Occipital lobe (tissue), 2 donors: ENCODE results near the gene PATJ. TPM values are rescaled to one million over a fixed set of nuclear protein-coding genes. Genes with fewer than 3 reads are reported as not detected.

Experiments
- DNase-seq: peaks from one replicate; lab custom pipeline; 2025; lab: John Stamatoyannopoulos, UW
- total RNA-seq: library from RNA; depleted of rRNA; stranded (reverse); fragments of >200 nt; gene quantifications from one replicate; pipeline ENCODE4 v1.2.3, GENCODE V29; 2014

PATJ gene
- total RNA-seq, 1 donor from 2014 or later: 19.2 TPM

- no peak for DNase-seq
These were observed 347.3 kb downstream of the PATJ start for GRCh38 chr1:62089570-62089969.

DNA sequence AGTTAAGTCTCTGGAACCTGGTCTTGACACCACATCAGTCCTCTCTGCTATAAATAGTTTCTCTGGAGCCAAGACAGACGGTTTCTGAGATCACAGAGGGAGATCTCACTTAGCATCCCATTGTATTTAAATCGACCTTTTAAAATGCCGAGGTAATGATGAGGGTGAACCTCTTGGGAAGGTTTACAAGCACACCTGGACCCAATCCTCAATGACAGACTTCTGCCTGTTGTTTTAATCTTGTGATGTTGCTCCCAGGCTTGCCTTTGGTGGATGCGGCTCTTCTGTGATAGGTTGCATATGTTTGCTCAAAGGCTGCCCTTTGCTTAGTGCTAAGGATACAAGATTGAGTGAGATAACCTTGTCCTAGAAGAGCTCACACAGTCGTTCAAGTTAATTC, 347.7 kb downstream of the PATJ start:
- no peak for DNase-seq

DNA sequence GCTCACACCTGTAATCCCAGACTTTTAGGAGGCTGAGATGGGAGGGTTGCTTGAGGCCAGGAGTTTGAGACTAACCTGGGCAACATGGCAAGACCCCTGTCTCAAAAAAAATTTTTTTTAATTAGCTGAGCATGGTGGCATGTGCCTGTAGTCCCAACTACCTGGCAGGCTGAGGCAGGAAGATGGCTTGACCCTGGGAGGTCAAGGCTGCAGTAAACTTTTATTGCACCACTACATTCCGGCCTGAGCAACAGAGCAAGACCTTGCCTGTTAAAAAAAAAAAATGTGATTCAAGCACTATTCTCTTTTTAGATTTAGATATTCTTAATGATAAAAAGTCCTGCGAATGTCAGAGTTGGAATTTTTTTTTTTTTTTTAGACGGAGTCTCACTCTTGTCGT, 349.8 kb downstream of the PATJ start:
- DNase-seq: no peak

GRCh38 chr1:62093261-62093660, 351.0 kb downstream of the PATJ start:
- no peak for DNase-seq

DNA sequence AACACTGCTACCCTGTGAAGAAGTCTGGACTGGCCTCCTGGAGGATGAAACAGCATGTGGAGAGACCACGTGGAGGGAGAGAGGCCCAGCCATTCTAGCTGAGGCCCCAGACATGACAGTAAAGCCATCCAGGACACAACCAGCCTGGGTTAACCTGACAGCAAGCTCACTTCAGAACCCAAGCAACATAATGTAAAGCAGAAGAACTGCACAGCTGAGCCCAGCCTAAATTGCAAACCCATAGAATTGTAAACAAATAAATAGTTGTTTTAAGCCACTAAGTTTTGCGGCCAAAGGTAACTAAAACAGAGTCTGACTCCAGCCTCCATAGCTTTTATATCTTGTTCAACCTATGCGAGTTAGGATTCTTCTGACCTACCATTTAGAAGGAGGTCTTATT, 355.2 kb downstream of the PATJ start:
- DNase-seq: no peak

DNA sequence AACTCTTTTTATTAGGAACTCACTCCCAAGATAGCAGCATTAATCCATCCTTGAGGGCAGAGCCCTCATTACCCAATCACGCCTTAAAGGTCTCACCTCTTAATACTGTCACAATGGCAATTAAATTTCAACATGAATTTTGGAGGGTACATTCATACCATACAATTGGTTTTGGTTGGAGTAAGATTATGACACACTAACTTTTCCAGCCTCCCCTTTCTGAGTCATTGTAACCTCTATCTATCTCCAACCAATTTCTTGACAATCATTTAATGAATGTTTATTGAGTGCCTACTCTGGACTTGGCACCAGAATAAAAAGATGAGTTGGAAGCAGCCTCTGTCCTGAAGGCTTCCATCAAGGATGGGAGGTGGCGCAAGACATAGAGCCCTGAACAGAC, 358.2 kb downstream of the PATJ start:
- no peak for DNase-seq

DNA sequence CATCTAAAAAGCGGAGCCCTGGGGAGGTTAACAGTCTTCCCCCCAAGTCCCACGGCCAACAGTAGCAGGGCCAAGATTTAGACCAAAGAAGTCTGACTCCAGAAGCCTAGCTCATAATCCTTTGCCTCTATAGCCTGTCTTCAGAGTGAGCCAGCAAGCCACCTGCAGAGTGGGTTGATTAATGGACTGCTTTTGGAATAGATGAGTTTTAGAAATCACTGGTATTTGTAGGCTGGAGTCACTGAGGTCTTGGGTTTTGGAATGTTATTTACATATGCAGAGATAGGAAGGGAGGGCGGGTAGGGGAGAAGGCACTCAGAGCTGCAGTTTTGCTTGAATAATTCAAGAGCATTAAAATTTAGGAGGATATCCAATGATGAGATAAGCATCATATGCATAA, 361.6 kb downstream of the PATJ start:
- DNase-seq: no peak

DNA sequence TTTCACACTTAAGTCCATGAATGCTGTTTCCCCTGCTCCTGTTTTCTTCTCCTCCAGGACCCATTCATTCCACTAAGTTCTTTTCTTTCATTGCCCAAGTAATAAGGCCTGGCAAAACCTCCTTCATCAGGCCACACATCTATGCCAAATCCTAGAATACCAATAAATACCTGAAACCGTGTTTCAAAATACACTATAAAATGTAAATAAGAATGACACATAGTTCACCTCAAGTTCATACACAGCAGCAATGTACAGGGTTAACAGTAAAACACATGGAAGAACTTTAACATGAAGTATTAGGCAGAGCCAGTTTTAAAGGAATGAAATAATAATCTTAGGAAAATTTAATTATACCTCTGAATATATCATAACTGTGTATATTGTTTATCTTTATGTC, 365.6 kb downstream of the PATJ start:
- no peak for DNase-seq

DNA sequence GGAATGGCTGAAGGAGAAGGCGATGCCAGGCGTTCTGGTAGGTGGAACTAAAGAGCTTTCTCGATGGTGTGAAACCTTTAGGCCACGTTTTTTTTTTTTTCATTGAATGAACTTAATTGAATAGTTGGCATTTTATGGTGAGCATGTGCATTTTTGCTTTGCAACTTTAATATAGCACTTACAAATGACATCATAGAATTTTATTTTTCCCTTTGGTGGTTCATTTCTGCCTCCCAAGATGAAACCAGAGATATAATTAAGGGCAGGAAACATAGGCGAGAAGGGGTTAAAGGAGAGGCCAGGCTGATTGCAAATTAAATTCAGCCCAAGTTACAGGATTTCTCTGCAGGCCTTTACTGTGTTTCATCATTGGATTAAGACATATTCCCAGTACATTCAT, 366.8 kb downstream of the PATJ start:
- DNase-seq: no peak

GRCh38 chr1:62110198-62110817, 368.0 kb downstream of the PATJ start:
- DNase-seq: no peak

GRCh38 chr1:62111084-62111483, 368.8 kb downstream of the PATJ start:
- no peak for DNase-seq

- no peak for DNase-seq
These were observed 371.2 kb downstream of the PATJ start for GRCh38 chr1:62113507-62113906.

GRCh38 chr1:62117018-62117750, 374.9 kb downstream of the PATJ start:
- no peak for DNase-seq

DNA sequence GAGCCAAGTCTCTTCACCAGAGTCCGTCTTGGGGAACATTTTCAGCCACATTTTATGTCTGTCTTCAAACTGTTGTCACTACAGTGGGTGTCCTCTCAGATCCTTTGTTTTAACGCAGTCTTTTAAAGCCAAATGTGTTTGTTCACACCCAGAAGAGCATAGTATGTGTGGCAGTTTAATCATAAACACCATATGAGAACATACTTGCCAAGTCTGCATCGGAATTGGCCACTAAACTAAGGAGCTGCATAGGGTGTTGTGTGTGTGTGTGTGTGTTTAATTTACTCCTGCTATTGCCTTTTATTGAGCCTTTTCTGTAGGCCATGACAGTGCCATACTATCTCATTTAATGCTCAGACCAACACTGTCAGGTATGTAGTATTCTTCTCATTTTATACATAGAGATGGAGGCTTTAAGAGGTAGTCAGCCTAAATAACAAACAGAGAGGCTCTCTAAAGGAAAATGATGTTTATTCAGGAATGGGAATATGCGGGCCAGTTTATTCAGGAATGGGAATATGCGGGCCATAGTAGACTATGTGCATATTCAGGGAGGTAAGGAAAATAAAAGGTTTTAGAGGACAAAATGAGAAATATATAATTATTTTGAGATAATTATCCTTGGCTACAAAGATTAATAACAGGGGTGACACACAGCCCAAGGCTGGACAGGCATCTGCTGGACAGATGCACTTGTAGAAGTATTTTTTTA, 384.5 kb downstream of the PATJ start:
- no peak for DNase-seq

- no peak for DNase-seq
These were observed 386.5 kb downstream of the PATJ start for GRCh38 chr1:62128745-62129144.

DNA sequence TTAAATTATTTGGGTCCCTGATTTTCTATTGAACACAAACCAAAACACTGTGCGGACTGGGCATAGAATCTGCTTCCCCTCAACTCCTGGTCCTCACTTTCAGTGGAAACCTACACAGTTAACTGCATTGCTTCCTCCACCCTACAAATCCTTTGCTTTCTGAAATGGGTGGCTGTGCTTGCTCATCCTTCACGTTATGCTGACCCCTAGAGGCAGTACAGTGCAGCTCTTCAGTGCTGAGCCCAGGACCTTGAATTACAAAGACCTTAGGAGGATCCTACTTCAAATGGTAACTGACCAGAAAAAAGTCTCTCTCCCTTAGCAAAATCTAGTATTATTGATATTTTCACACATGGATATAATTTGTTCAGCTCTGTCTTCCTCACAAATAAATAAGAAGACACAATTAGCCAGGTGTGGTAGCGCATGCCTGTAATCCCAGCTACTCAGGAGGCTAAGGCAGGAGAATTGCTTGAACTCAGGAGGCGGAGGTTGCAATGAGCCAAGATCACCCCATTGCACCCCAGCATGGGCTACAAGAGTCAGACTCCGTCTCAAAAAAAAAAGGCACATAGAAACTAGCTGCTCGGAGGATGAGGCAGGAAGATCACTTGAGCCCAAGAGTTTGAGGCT, 388.9 kb downstream of the PATJ start:
- no peak for DNase-seq

GRCh38 chr1:62138029-62138428, 395.7 kb downstream of the PATJ start:
- DNase-seq: no peak

GRCh38 chr1:62139410-62139809, 397.1 kb downstream of the PATJ start:
- no peak for DNase-seq

DNA sequence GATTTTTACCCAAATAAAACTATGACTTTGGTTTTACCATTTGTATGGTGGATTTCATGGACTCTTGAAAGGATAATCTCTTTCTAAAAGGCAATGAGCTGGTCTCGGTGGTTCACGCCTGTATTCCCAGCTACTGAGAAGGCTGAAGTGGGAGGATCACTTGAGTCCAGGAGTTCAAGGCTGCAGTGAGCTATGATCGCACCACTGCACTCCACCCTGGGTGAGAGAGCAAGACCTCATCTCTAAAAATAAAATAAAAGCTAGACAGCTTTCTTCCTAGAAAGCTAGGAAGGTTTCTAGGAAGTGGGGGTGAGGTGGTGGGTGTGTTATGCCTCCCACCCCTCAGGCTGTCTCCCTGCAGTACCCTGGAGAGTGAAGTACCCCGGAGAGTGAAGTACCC, 398.4 kb downstream of the PATJ start:
- DNase-seq: no peak

- no peak for DNase-seq
These were observed 400.2 kb downstream of the PATJ start for GRCh38 chr1:62142496-62142895.

GRCh38 chr1:62144238-62144831, 402.1 kb downstream of the PATJ start:
- no peak for DNase-seq

- DNase-seq: no peak
These were observed 417.7 kb downstream of the PATJ start for GRCh38 chr1:62159940-62160348.
